Measurements from ENCODE around the gene TRIM67.
"Not testable (repeated sequence)": the region's sequence is repeated elsewhere in the genome, so short reads cannot be mapped to it uniquely, and the experiment has no call there.

Gene TRIM67

DNA sequence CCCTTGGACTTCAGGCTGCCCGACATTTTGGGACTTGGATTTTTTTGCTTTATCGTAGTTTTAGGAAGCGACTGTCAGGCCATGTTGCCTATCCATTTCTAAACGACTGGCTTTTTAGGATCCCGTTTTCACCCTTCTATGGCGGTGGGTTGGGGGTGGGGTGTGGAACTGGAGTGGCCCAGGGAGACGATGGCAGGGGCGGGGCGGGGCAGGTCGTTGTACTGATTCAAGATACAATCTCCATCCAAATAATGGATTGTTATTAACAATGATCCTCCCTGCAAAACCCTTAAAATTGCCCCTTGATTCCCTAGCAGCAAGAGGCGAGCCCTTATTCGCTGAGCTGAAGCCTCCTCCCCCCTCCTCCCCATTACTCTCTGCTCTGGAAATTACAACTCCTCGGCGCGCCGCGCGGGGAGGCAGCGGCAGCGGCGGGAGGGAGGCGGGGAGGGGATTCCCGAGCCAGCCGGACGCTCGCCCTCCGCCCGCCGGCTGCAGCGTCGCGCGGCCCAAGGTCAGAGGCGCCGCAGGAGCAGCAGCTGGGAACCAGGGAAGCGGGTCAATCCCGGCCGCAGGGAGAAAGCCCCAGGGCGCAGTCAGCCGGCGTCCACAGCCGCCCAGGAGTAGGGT lies at the start of gene TRIM67:
Gene TRIM67 (plus strand): TSS at position 392 of the 630 bp plus-strand sequence. CDS start 912 bp downstream, outside the sequence.
- peak; percentile 67 for DNase-seq

- no peak for DNase-seq
These were observed 45.1 kb upstream of the TRIM67 start for GRCh38 chr1:231116738-231117137.

- no peak for DNase-seq
These were observed 43.0 kb upstream of the TRIM67 start for GRCh38 chr1:231118704-231119453.

GRCh38 chr1:231121533-231121932 lies 40.3 kb upstream of the TRIM67 start:
- no peak for DNase-seq

DNA sequence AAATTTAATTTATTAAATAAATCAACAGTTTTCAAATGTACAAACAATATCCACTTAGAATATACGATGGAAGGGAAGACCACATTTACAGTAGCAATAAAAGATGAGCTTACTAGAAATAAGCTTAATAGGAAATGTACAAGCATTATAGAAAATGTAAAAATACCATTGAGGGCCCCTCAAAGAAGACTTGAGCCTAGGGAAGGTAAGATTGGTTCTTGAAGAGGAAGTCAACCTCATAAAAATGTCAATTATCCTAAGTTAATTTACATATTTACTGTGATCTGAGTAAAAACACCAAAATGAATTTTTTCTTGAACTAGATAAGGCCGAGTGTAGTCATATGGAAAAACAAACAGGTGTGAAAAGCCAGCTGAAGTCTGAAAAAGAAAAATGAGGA lies 39.7 kb upstream of the TRIM67 start:
- DNase-seq: no peak

DNA sequence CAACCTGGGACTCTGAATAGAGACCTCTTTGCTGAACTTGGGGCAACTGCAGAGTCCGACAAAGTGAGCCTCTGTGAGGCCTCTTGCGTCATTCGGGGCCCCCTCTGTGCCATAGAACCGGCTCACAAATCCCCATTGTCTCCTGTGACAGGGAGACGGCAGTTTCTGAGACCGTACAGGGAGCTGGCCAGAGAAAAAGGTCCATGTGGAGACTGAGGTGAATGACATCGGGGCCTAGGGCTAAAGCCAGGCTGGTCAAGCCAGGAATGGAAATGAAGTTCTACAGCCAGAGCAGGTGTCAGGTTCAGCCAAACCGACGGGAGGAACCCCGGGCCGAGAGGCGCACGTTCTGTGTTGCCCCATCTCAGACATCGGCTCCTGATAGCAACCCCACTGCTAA lies 37.1 kb upstream of the TRIM67 start:
- DNase-seq: no peak

DNA sequence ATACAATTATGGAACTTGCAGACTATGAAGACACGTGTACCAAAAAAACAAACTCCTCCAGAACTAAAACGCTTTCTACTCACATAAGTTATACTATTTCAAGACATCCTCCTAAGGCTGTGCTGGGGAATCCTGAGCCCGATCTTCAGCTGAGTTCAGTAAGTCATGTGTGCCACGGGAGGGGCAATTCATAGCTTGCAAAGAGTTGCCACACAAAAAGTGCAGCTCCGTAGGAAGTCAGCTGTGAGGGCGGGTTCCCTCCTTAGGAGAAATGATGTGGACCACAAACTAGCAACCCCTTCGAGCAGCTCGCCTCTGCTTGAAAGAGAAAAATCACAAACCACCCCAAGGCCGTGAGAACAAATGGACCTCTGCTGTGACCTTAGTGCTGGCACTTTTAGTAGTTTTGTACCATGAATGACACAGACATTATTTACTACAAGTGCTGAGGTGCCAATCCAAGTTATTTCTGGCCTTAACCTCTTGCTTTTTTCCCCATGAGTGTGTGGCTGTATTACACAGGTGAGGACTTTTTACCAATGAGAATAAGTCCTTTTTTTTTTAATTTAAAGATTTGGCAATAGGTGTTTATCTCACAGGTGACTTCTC lies 35.8 kb upstream of the TRIM67 start:
- no peak for DNase-seq

GRCh38 chr1:231127106-231127505 lies 34.8 kb upstream of the TRIM67 start:
- DNase-seq: not testable (repeated sequence)

DNA sequence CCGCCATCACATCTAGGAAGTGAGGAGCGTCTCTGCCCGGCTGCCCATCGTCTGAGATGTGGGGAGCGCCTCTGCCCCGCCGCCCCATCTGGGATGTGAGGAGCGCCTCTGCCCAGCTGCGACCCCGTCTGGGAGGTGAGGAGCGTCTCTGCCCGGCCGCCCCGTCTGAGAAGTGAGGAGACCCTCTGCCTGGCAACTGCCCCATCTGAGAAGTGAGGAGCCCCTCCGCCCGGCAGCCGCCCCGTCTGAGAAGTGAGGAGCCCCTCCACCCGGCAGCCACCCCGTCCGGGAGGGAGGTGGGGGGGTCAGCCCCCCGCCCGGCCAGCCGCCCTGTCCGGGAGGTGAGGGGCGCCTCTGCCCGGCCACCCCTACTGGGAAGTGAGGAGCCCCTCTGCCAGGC lies 33.4 kb upstream of the TRIM67 start:
- DNase-seq: not testable (repeated sequence)

- DNase-seq: no peak
These were observed 31.3 kb upstream of the TRIM67 start for GRCh38 chr1:231130544-231130943.

DNA sequence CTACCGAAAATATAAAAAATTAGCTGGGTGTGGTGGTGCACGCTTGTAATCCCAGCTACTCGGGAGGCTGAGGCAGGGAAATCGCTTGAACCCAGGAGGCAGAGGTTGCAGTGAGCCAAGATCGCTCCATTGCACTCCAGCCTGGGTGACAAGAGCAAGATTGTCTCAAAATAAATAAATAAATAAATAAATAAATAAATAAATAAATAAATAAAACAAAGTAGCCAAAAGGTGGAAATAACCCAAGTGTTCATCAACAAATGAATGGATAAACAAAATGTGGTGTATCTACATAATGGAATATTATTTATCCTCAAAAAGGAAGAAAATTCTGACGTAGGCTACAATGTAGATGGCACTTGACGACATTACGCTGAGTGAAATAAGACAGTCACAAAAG lies 29.3 kb upstream of the TRIM67 start:
- DNase-seq: not testable (repeated sequence)

DNA sequence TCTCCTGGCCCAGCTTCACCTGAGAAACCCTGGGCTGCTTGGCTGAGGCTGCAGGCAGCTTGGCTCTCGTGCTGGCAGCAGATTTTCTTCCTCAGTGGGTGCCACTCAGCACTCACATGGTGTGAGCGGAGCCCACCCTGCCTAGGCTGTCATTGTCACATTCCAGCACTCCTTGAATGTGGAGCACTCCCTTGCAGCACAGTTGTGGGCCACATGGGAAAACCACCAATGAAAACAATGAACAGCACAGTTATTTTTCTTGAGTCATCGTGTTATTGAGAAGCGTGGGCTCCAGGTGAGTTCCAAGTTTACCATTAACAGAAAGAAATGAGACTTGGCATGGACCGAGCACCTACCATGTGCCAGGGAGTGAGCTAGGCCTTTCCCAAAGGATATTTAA lies 27.2 kb upstream of the TRIM67 start:
- no peak for DNase-seq

DNA sequence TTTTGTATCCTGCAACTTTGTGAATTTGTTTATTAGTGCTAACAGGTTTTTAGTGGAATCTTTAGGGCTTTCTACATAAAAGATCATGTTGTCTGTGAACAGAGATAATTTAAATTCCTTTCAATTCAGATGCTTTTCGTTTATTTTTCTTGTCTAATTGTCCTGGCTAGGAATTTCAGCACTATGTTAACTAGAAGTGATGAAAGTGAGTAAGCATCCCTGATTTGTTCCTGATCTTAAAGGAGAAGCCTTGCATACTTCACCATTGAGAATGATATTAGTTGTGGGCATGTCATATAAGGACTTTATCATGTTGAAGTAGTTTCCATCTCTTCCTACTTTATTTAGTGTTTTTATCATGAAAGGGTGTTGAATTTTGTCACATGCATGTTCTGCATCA lies 23.6 kb upstream of the TRIM67 start:
- no peak for DNase-seq

DNA sequence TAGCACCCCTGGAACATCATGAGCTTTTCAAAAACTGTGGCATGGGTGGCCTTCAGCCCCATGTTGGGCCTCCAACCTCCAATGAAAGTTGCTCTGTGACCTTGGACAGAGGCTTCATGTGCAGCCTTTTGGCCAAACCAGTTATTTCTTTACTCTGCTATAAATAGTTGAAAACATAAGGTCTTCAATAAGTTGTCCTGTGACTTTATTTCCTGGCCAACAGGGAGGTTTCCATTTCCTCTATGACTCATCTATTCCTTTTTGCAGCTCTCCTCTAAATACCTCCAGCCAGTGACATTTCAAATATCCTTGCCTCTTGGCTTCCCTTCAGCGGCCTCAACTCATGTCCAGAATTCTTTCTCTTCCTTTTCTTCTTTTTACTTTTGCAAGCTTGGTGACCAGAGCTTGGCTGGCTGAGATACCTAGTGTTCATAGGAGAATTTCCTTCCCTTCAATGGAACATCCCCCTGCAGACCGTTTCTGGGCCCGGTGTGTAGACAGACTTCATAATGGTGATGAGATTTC lies 22.7 kb upstream of the TRIM67 start:
- no peak for DNase-seq

DNA sequence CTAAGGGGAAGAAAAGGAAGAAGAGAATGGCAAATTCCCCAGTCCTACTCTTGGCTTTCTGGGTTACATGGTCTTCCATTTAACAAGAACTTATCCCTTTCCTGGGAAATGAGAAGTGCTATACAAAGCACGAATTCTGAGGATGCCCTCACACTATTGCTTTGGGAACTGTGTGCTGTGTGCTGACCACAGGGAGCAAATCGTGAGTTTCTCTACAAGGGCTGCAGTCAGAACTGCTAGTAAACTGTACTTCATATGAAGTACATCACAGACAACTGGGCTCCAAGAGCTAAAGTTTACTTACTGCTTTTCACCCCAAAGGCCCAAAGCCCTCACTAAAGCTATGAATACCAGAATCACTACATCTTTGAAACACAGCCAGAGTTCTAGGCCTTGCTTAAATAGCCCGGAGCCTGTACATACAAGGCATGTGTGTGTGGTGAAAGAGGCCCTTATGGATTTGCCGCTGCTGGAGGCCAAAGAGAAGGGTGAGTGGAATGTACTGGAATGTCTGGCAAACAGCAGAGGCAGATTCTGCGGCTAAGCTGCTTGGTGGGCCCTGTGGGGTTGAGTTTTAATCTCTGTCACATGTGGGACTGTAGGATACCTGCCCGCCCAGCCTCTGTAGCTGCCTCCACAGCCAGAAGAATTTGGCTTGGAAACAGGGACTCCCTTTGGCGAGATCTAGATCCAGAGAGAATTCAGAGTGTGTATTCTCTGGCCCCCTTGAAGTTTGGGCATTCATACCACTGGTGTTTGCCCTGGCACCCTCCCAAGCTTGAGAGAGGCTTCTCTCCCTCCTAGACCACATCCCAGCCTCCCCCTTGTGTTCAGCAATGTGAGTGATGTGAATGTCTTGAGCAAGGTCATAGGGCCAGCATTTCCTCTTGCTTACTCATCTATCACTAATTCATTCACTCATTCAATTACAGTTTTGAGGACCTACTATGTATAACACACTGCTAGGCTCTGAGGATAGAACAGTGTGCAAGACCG lies 21.9 kb upstream of the TRIM67 start:
- no peak for DNase-seq

DNA sequence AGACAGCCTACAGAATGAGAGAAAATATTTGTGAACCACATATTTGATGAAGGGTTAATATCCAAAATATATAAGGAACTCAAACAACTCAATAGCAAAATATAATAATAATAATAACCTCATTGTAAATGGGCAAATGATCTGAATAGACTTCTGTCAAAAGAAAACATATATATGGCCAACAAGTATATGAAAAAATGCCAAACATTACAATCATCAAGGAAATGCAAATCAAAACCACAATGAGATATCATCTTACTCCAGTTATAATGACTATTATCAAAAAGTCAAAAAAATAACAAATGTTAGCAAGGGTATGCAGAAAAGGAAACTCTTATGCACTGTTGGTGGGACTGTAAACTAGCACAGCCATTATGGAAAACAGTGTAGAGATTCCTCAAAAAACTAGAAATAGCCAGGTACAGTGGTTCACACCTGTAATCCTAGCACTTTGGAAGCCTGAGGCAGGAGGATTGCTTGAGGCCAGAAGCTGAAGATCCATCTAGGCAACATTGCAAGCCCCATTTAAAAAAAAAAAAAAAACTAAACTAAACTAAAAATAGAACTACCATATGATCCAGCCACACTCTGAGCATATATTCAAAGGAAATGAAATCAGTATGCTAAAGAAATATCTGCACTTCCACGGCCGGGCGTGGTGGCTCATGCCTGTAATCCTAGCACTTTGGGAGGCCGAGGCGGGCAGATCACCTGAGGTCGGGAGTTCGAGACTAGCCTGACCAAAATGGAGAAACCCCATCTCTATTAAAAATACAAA lies 17.3 kb upstream of the TRIM67 start:
- no peak for DNase-seq

- DNase-seq: no peak
These were observed 14.0 kb upstream of the TRIM67 start for GRCh38 chr1:231147896-231148295.

DNA sequence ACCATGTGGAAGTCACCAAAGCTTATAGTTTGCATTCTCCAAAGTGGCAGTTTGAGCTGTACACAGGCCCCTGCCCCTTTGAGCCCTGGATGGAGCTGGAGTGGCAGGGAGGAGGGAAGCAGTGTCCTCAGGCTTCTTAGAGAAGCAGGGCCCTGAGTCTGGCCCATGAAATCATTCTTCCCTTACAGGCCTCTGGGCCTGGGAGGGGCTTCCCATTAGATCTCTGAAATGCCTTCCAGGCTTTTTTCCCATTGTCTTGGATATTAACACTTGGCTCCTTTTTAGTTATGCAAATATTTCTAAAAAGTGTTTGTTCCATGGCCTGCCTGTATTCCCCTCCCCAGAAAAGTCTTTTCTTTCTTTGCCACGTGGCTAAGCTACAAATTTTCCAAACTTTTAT lies 10.0 kb upstream of the TRIM67 start:
- no peak for DNase-seq

DNA sequence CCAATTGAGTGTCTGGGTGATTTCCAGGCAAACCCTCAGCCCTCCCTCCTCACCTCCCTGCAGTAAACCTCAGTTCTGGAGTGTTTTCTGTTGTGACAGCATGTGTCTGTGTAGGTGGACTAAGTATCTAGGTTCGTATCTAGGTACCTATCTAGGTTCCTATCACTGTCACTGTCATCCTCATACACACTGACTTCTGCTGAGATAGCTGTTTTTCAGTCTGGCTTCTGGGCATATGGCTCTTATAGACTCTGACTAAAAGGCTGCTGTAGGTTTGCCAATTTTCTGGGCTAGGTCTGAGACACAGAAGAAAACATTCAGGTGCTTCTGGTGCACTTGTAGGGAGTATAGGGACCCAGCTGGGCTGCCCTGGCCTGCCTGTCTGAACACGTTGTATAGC lies 8.1 kb upstream of the TRIM67 start:
- DNase-seq: peak; percentile 21

DNA sequence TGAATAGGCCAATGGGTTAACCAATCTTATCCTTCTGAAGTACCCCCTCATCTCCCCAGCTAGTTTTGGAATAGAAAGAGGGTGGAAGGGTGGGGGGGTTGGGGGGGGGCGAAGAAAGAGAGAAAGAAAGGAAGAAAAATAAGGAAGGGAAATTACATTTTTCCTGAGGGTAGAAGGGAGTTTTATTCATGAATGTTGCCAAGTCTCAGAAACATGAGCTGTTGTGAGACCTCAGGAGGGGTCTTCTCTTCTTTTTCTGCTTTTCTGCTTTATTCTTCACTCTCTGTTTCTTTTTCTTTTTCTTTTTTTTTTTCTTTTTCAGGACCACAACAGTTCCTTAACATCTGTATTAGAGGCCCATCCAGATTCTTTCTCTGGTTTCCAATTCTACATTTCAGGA lies 6.0 kb upstream of the TRIM67 start:
- DNase-seq: no peak

DNA sequence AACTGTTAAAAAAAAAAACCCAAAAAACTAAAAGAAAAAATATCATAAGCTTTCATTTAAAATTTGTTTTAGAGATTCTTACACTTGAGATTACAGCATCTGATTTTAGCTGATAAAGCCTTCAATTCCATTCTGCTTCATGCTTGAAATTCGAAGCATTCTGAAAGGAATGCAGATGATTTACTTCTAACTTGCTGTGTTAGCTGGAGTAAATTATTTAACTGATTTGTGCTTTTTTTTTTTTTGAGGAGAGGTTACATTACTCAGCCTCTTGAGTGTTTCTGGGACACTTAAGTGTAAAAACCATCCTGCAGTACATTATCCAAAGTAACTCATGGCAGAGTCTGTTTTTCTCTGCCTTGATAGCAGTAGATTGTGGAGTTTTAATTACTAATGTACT lies 4.5 kb upstream of the TRIM67 start:
- DNase-seq: no peak

DNA sequence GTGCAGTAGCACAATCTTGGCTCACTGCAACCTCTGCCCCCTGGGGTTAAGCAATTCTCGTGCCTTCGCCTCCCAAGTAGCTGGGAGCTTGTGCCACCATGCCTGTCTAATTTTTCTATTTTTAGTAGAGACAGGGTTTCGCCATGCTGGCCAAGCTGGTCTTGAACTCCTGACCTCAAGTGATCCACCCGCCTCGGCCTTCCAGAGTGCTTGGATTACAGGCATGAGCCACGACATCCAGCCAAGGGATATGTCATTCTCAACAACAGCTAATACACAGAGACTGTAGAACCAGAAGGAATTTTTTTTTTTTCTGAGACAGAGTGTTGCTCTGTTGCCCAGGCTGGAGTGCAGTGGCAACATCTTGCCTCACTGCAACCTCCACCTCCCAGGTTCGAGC lies 3.7 kb upstream of the TRIM67 start:
- DNase-seq: not testable (repeated sequence)

Data from NCI-H1694 treated with DMSO at 0.1 percent for 48 hours (cell line).